ENCODE data around the gene GOLGA6L10. TPM values are rescaled to one million over a fixed set of nuclear protein-coding genes. Genes with fewer than 3 reads are reported as not detected.
"Not testable (repeated sequence)": the region's sequence is repeated elsewhere in the genome, so short reads cannot be mapped to it uniquely, and the experiment has no call there.

The GOLGA6L10 gene
- total RNA-seq, 1 donor from 2014 or later, result 0.23 TPM

GRCh38 chr15:82312586-82313349, 36.5 kb downstream of the GOLGA6L10 start:
- Histone ChIP-seq H3K4me1 (no peaks in the 10 kb centered on the region), H3K36me3 (no peaks in the 10 kb centered on the region), H3K9me3 (no peaks in the 10 kb centered on the region), H3K4me3 (no peak overlapping the region), H3K27ac (no peak overlapping the region), H3K27me3 (no peaks in the 10 kb centered on the region)
- DNase-seq, result peak; percentile 45
- no peak for ATAC-seq
- TF ChIP-seq CTCF (IDR thresholded peaks at IDR 0.05), result no peak
- intact Hi-C loops (cut with DNase I), result loop anchor here (10.0 kb wide), 1 partner anchor 748 kb away; no protein-coding TSS in a partner anchor

GRCh38 chr15:82311321-82311720, 38.0 kb downstream of the GOLGA6L10 start:
- not testable (repeated sequence) for H3K4me1 ChIP-seq, H3K27ac ChIP-seq, H3K36me3 ChIP-seq, ATAC-seq, H3K4me3 ChIP-seq, H3K9me3 ChIP-seq, H3K27me3 ChIP-seq
- intact Hi-C loops (cut with DNase I), result loop anchor here (10.0 kb wide), 1 partner anchor 747 kb away; no protein-coding TSS in a partner anchor
- DNase-seq, result peak; percentile 2

GRCh38 chr15:82309802-82310201, 39.5 kb downstream of the GOLGA6L10 start:
- ATAC-seq (no peak), DNase-seq (no peak)
- intact Hi-C loops (cut with DNase I), result loop anchor here (10.0 kb wide), 1 partner anchor 745 kb away; no protein-coding TSS in a partner anchor
- Histone ChIP-seq H3K4me1 (no peaks in the 10 kb centered on the region), H3K27me3 (no peaks in the 10 kb centered on the region), H3K9me3 (no peaks in the 10 kb centered on the region), H3K36me3 (no peaks in the 10 kb centered on the region), H3K4me3 (no peak overlapping the region), H3K27ac (no peak overlapping the region)
- no peak for TF ChIP-seq CTCF (IDR thresholded peaks at IDR 0.05)

GRCh38 chr15:82307714-82308081, 41.6 kb downstream of the GOLGA6L10 start:
- H3K4me3 ChIP-seq, result no peak overlapping the region
- no peak overlapping the region for H3K27ac ChIP-seq
- TF ChIP-seq CTCF (IDR thresholded peaks at IDR 0.05), result no peak
- no peaks in the 10 kb centered on the region for H3K4me1 ChIP-seq
- intact Hi-C loops (cut with DNase I), result no loop called here
- ATAC-seq (no peak), DNase-seq (peak; percentile 36)
- H3K9me3 ChIP-seq, result no peaks in the 10 kb centered on the region
- no peaks in the 10 kb centered on the region for H3K36me3 ChIP-seq
- H3K27me3 ChIP-seq, result no peaks in the 10 kb centered on the region

- intact Hi-C loops (cut with DNase I), result no loop called here
- Histone ChIP-seq H3K27me3 (no peaks in the 10 kb centered on the region), H3K27ac (no peak overlapping the region), H3K4me3 (no peak overlapping the region), H3K36me3 (no peaks in the 10 kb centered on the region), H3K9me3 (no peaks in the 10 kb centered on the region), H3K4me1 (no peaks in the 10 kb centered on the region)
- no peak for TF ChIP-seq CTCF (IDR thresholded peaks at IDR 0.05)
- ATAC-seq, result no peak
- peak; percentile 38 for DNase-seq
Observed at GRCh38 chr15:82306791-82307713, 42.2 kb downstream of the GOLGA6L10 start.

- H3K27ac ChIP-seq, result no peak overlapping the region
- no peaks in the 10 kb centered on the region for H3K27me3 ChIP-seq
- intact Hi-C loops (cut with DNase I), result no loop called here
- H3K4me3 ChIP-seq, result no peak overlapping the region
- H3K9me3 ChIP-seq, result no peaks in the 10 kb centered on the region
- DNase-seq (peak; percentile 56), ATAC-seq (no peak)
- H3K36me3 ChIP-seq, result no peaks in the 10 kb centered on the region
- no peak for TF ChIP-seq CTCF (IDR thresholded peaks at IDR 0.05)
- no peaks in the 10 kb centered on the region for H3K4me1 ChIP-seq
Observed at GRCh38 chr15:82305621-82306048, 43.6 kb downstream of the GOLGA6L10 start.

Measured in upper lobe of right lung (tissue), 1 donor.